ENCODE results near the gene DENND1C. TPM values are rescaled to one million over a fixed set of nuclear protein-coding genes. Genes with fewer than 3 reads are reported as not detected.

The DENND1C gene
- total RNA-seq, 2 experiments from 2014 or later: 40.9 to 68.3 TPM

DNA sequence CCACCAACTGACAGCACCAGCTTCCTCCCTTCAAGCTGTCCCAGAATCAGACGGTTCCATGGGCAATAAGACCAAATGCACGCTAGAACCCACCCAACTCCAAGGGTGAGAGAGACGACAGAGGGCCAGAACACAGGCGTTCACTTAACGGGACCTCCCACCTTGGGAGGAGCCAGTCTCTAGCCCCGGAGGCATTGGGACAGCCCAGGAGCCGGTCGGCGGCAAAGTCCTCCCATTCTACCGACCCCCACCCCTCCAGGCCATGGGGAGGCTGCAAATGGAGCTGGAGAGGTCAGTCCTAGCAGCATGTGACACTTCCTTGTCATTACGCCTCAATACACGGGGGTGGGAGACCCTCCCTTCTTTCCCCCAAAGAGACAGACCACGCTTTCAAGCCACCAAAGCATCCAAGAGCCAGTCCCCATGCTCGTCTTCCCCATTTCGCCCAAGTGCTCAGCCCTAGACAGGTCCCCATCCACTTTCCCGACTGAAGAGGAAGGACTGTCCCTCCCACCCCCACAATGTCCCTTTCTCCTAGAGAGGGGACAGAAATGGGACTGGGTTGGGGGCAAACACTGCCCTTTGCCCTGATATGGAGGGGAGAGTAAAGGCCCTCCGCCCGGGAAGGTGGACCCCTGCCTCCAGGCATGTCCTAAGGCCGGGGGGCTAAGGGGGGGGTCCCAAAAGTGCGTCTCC is 57.9 kb downstream of the DENND1C start:
- H3K27ac ChIP-seq (ENCODE audit: low read depth, low read length, poor library complexity, severe bottlenecking): peak overlapping the region; percentile 20
- H2AFZ ChIP-seq (ENCODE audit: low read length): no peak overlapping the region
- no TSS peak for BruUV-seq (replicated peaks)
- peak overlapping the region; percentile 94 for H3K4me3 ChIP-seq (ENCODE audit: low read depth, low read length, poor library complexity, severe bottlenecking)
- H3K9me2 ChIP-seq (ENCODE audit: insufficient read depth, low read length): no peaks in the 10 kb centered on the region
- TF ChIP-seq, protein P1, sequence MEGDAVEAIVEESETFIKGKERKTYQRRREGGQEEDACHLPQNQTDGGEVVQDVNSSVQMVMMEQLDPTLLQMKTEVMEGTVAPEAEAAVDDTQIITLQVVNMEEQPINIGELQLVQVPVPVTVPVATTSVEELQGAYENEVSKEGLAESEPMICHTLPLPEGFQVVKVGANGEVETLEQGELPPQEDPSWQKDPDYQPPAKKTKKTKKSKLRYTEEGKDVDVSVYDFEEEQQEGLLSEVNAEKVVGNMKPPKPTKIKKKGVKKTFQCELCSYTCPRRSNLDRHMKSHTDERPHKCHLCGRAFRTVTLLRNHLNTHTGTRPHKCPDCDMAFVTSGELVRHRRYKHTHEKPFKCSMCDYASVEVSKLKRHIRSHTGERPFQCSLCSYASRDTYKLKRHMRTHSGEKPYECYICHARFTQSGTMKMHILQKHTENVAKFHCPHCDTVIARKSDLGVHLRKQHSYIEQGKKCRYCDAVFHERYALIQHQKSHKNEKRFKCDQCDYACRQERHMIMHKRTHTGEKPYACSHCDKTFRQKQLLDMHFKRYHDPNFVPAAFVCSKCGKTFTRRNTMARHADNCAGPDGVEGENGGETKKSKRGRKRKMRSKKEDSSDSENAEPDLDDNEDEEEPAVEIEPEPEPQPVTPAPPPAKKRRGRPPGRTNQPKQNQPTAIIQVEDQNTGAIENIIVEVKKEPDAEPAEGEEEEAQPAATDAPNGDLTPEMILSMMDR (conservative IDR thresholded peaks at IDR 0.05; ENCODE audit: low read length): no peak
- TF ChIP-seq EZH2phosphoT487 (IDR thresholded peaks at IDR 0.05; ENCODE audit: borderline replicate concordance, low read depth, low read length): no peak
- intact Hi-C loops (cut with micrococcal nuclease; ENCODE audit: unreplicated experiment): loop anchor here (2.0 to 10.0 kb wide), 3 partner anchors 37 to 259 kb away; partner anchors contain the start of gene ALKBH7
- CTCF ChIA-PET (ENCODE audit: unreplicated experiment): no interaction called here
- DNase-seq (ENCODE audit: low spot score): peak; percentile 41
- peaks cover 48% of the 10 kb centered on the region for H3K36me3 ChIP-seq (ENCODE audit: insufficient read depth, low read length)
- peaks cover 29% of the 10 kb centered on the region for H4K20me1 ChIP-seq (ENCODE audit: insufficient read depth, low read length)
- H3K9me3 ChIP-seq (ENCODE audit: low read length): no peaks in the 10 kb centered on the region
- POLR2A ChIA-PET: interaction anchor here (0.6 kb wide), 1 partner anchor 377 kb away, joined by 3 read pairs; no protein-coding TSS in a partner anchor
- H3K79me2 ChIP-seq (ENCODE audit: insufficient read depth, low read depth, low read length): peaks cover 49% of the 10 kb centered on the region
- H3K4me1 ChIP-seq (ENCODE audit: insufficient read depth, low read length, poor library complexity, severe bottlenecking): peaks cover 26% of the 10 kb centered on the region
- H3K4me2 ChIP-seq (ENCODE audit: low read length): peak overlapping the region; percentile 87

DNA sequence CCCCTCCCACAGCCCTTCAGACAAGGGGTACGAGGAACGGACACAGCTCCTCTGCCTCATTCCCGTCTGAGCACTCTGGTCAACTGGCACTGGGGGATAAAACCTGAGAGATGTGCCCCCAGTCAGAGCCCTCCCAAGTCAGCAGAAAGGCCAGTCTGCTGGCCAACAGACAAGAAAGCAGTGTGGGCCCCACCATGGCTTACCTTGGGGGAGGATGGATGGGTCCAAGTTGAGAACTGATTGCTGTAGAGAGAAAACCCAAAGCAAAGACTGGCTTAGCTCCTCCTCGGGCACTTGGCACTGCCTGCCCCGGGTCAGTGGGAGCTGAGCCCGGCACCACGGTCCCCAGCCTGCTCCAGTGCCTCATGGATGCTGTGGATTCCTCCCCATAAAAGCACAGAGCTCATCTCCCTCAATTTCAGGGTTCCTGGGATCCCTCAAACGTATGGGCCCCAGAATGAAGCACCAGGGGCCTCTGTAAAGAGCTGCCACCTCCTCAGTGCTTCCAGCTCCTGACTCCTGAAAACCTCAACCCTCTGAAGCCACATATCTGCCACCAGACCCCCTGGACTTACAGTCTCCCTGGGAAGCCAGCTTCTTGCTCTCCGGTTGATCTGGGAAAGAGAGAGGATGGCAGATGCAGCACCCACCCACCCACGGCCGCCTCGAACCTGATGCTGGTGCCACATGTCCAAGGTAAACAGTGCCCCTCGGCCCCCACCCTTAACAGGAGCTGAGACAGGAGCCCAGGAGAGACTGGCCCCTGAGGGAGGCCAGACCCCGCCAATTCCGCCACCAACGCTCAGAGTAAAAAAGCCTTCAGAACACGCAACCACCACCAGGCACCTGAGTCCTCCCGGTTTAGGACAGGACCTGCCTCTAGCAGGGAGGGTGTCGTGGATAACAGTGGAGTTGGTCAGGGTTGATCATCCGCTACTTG is 60.2 kb downstream of the DENND1C start:
- H3K4me1 ChIP-seq (ENCODE audit: insufficient read depth, low read length, poor library complexity, severe bottlenecking): peaks cover 24% of the 10 kb centered on the region
- DNase-seq (ENCODE audit: low spot score): no peak
- no TSS peak for BruUV-seq (replicated peaks)
- 0 out of 2 replicates have a peak overlapping the region, but pooled peaks have one; percentile 87 for H3K4me2 ChIP-seq (ENCODE audit: low read length)
- no peaks in the 10 kb centered on the region for H3K9me2 ChIP-seq (ENCODE audit: insufficient read depth, low read length)
- intact Hi-C loops (cut with micrococcal nuclease; ENCODE audit: unreplicated experiment): loop anchor here (10.0 kb wide), 1 partner anchor 257 kb away; no protein-coding TSS in a partner anchor
- CTCF ChIA-PET (ENCODE audit: unreplicated experiment): no interaction called here
- no peak overlapping the region for H3K27ac ChIP-seq (ENCODE audit: low read depth, low read length, poor library complexity, severe bottlenecking)
- peaks cover 49% of the 10 kb centered on the region for H3K79me2 ChIP-seq (ENCODE audit: insufficient read depth, low read depth, low read length)
- no peak overlapping the region for H2AFZ ChIP-seq (ENCODE audit: low read length)
- H3K9me3 ChIP-seq (ENCODE audit: low read length): no peaks in the 10 kb centered on the region
- peaks cover 29% of the 10 kb centered on the region for H4K20me1 ChIP-seq (ENCODE audit: insufficient read depth, low read length)
- POLR2A ChIA-PET: no interaction called here
- no peak overlapping the region for H3K4me3 ChIP-seq (ENCODE audit: low read depth, low read length, poor library complexity, severe bottlenecking)
- H3K36me3 ChIP-seq (ENCODE audit: insufficient read depth, low read length): peaks cover 71% of the 10 kb centered on the region
- TF ChIP-seq, protein P1 (conservative IDR thresholded peaks at IDR 0.05; ENCODE audit: low read length): no peak
- no peak for TF ChIP-seq EZH2phosphoT487 (IDR thresholded peaks at IDR 0.05; ENCODE audit: borderline replicate concordance, low read depth, low read length)

All from OCI-LY7 (cell line).